ENCODE data around the gene CNN2. TPM values are rescaled to one million over a fixed set of nuclear protein-coding genes. Genes with fewer than 3 reads are reported as not detected.

Gene CNN2
- total and polyA plus RNA-seq, 12 donors, result 6.9 to 64.9 (median 42.7) TPM

- no peaks in the 10 kb centered on the region for H3K27me3 ChIP-seq
- H3K4me1 ChIP-seq (replicated peaks in 1 of 2), result no peaks in the 10 kb centered on the region
- no peak overlapping the region for H3K4me3 ChIP-seq
- WGBS, 4 donors, result 88 to 95% (median 92%) methylated on average over 20 to 73 of the region's 73 CpGs
- intact Hi-C loops (cut with DNase I), result no loop called here
- peaks cover 0 to 32% of the 10 kb centered on the region in 2 donors for H3K36me3 ChIP-seq (replicated peaks in 1 of 2)
- DNase-seq, result no peak
- no peak overlapping the region for H3K27ac ChIP-seq
- H3K9me3 ChIP-seq (replicated peaks in 1 of 3), result no peaks in the 10 kb centered on the region
- TF ChIP-seq POLR2A (IDR thresholded peaks at IDR 0.05), result no peak
- no peak for TF ChIP-seq CTCF (IDR thresholded peaks at IDR 0.05)
Measured at GRCh38 chr19:1007399-1008251, 18.8 kb upstream of the CNN2 start.

- TF ChIP-seq CTCF (IDR thresholded peaks at IDR 0.05), result no peak
- TF ChIP-seq POLR2A (IDR thresholded peaks at IDR 0.05), result no peak
- no peak overlapping the region for H3K27ac ChIP-seq
- WGBS, 4 donors, result 90 to 95% (median 91%) methylated on average over 14 to 45 of the region's 45 CpGs
Measured at GRCh38 chr19:1008268-1009040, 18.0 kb upstream of the CNN2 start.

GRCh38 chr19:1009041-1009980 lies 17.1 kb upstream of the CNN2 start:
- WGBS, 4 donors, result 82 to 94% (median 87%) methylated on average over 33 to 92 of the region's 92 CpGs
- no peak overlapping the region for H3K4me3 ChIP-seq
- DNase-seq, result no peak

More at GRCh38 chr19:1008268-1009040, 18.0 kb upstream of the CNN2 start:
- H3K4me1 ChIP-seq (replicated peaks in 1 of 2), result no peaks in the 10 kb centered on the region
- no peak overlapping the region for H3K4me3 ChIP-seq
- H3K36me3 ChIP-seq (replicated peaks in 1 of 2), result peaks cover 0 to 40% of the 10 kb centered on the region in 2 donors
- DNase-seq, result no peak
- H3K27me3 ChIP-seq, result no peaks in the 10 kb centered on the region
- intact Hi-C loops (cut with DNase I), result no loop called here
- no peaks in the 10 kb centered on the region for H3K9me3 ChIP-seq (replicated peaks in 1 of 3)

More at GRCh38 chr19:1009041-1009980, 17.1 kb upstream of the CNN2 start:
- Histone ChIP-seq H3K4me1 (replicated peaks in 1 of 2) (no peaks in the 10 kb centered on the region), H3K27me3 (no peaks in the 10 kb centered on the region), H3K9me3 (replicated peaks in 1 of 3) (no peaks in the 10 kb centered on the region), H3K27ac (no peak overlapping the region), H3K36me3 (replicated peaks in 1 of 2) (peaks cover 0 to 48% of the 10 kb centered on the region in 2 donors)
- intact Hi-C loops (cut with DNase I), result no loop called here
- no peak for TF ChIP-seq POLR2A (IDR thresholded peaks at IDR 0.05)
- no peak for TF ChIP-seq CTCF (IDR thresholded peaks at IDR 0.05)
